OCI-LY1 (cell line): ENCODE measurements around the gene PRDX1.

Experiments used
- CTCF ChIP-seq: fragments of 200-600 bp; sonication (generic), shearing (Covaris generic); IDR thresholded peaks from 2 replicates; pipeline ENCODE4 v1.5.1; 2017; ENCODE audit warnings: mild to moderate bottlenecking, antibody characterized with exemption, low read length, moderate library complexity, mixed read lengths
- EZH2 ChIP-seq: fragments of 200-600 bp; sonication (generic), shearing (Covaris generic); IDR thresholded peaks from 2 replicates; pipeline ENCODE4 v1.8.0; 2017; ENCODE audit warnings: borderline replicate concordance, mixed run types, mild to moderate bottlenecking, antibody characterized with exemption, low read length, moderate library complexity, mixed read lengths

DNA sequence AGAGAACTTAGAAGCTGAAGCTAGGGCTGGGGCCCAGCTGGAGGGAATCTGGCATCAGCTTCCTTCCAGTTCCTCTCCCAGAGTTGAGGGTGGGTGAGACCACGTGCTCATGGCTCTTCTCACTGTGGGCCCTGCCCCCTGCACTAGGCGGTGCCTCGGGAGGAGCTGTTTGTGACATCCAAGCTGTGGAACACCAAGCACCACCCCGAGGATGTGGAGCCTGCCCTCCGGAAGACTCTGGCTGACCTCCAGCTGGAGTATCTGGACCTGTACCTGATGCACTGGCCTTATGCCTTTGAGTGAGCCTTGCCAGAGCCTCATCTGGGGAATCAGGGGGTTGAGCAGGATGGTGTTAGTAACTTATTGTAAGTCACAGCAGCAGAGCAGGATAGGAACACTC lies 45.0 kb upstream of the PRDX1 start:
- no peak for TF ChIP-seq CTCF
- TF ChIP-seq EZH2 = no peak
